ENCODE data around the gene KDM3A.
A peak's percentile ranks its signal among the peaks of the same experiment; 100 is the strongest.

KDM3A gene

DNA sequence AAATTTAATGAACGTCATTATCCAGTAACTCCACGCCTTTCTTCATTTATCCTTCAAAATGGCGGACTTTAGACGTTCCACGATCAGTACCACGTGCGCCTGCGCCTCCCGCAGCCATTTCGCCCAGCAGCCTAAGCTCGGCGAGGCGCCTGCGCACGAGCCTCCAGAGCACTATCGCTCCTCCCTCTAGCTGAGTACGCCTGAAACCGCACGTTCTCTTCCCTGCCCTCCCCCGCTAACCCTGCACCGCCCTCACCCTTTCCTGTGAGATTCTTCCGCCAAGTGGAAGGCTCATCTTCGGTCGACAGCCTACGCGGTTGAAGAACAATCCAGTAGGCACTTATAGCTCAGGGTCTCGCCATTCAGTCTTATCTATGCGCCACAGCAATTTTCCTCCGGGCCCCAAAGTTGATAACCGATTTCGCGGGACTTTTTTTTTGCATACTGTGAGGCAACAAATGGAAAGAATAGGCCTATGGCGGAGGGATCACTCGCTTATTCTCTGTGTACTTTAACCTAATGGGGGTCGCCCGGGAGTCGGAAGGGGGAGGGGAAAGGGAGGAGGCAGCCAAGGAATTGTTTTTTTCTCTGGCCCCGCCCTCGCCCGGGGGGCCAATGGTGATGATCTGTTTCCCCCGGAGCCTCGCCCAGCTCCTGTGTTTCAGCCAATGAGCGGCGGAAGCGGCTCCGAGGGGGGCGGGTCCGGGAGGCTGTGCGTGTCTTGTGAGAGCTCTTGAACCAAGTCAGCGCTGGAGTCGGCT, at the start of gene KDM3A (continued):
- TF ChIP-seq, protein P1, sequence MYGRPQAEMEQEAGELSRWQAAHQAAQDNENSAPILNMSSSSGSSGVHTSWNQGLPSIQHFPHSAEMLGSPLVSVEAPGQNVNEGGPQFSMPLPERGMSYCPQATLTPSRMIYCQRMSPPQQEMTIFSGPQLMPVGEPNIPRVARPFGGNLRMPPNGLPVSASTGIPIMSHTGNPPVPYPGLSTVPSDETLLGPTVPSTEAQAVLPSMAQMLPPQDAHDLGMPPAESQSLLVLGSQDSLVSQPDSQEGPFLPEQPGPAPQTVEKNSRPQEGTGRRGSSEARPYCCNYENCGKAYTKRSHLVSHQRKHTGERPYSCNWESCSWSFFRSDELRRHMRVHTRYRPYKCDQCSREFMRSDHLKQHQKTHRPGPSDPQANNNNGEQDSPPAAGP (tag by site-specific recombination; IDR thresholded peaks at IDR 0.05) = peak; percentile 93
- TF ChIP-seq ZNF146 (tag by site-specific recombination; IDR thresholded peaks at IDR 0.05) (peak; percentile 51; the same call in 1 of the 2 replicates), ZFHX2 (tag by site-specific recombination; conservative IDR thresholded peaks at IDR 0.05) (peak; percentile 97), ZNF157 (tag by site-specific recombination; IDR thresholded peaks at IDR 0.05) (no peak), YY2 (tag by site-specific recombination; IDR thresholded peaks at IDR 0.05) (peak; percentile 76; the same call in 1 of the 2 replicates), KLF9 (tag by site-specific recombination; IDR thresholded peaks at IDR 0.05; ENCODE audit: low read depth) (peak; percentile 77), ZSCAN30 (tag by site-specific recombination; IDR thresholded peaks at IDR 0.05) (peak; percentile 81), ZNF37A (tag by site-specific recombination; IDR thresholded peaks at IDR 0.05) (no peak), ZNF19 (tag by site-specific recombination; IDR thresholded peaks at IDR 0.05; ENCODE audit: low read depth) (no peak), ZNF561 (tag by site-specific recombination; IDR thresholded peaks at IDR 0.05; ENCODE audit: borderline replicate concordance) (peak; percentile 99), ZNF624 (tag by site-specific recombination; IDR thresholded peaks at IDR 0.05) (peak; percentile 69; the same call in 1 of the 2 replicates), EGR2 (tag by site-specific recombination; IDR thresholded peaks at IDR 0.05; ENCODE audit: low read depth) (peak; percentile 90), ZNF335 (tag by site-specific recombination; conservative IDR thresholded peaks at IDR 0.05) (peak; percentile 59), OVOL3 (tag by site-specific recombination; IDR thresholded peaks at IDR 0.05) (peak; percentile 66; the same call in 1 of the 2 replicates), SETDB1 (IDR thresholded peaks at IDR 0.05; ENCODE audit: insufficient read length, low read length) (peak; percentile 83), ZNF623 (tag by site-specific recombination; IDR thresholded peaks at IDR 0.05) (peak; percentile 44; the same call in 1 of the 2 replicates), ZNF223 (tag by site-specific recombination; IDR thresholded peaks at IDR 0.05) (0 out of 2 replicates have a peak, but pooled peaks have one; percentile 38), ZNF777 (tag by site-specific recombination; IDR thresholded peaks at IDR 0.05; ENCODE audit: borderline replicate concordance) (0 out of 2 replicates have a peak, but pooled peaks have one; percentile 39), KLF16 (tag by site-specific recombination; IDR thresholded peaks at IDR 0.05) (peak; percentile 97), ZFP3 (tag by site-specific recombination; IDR thresholded peaks at IDR 0.05; ENCODE audit: low read depth) (no peak), ZBTB20 (tag by site-specific recombination; IDR thresholded peaks at IDR 0.05) (peak; percentile 84), ZNF664 (tag by site-specific recombination; IDR thresholded peaks at IDR 0.05) (peak; percentile 76)
- TF ChIP-seq, protein P2, sequence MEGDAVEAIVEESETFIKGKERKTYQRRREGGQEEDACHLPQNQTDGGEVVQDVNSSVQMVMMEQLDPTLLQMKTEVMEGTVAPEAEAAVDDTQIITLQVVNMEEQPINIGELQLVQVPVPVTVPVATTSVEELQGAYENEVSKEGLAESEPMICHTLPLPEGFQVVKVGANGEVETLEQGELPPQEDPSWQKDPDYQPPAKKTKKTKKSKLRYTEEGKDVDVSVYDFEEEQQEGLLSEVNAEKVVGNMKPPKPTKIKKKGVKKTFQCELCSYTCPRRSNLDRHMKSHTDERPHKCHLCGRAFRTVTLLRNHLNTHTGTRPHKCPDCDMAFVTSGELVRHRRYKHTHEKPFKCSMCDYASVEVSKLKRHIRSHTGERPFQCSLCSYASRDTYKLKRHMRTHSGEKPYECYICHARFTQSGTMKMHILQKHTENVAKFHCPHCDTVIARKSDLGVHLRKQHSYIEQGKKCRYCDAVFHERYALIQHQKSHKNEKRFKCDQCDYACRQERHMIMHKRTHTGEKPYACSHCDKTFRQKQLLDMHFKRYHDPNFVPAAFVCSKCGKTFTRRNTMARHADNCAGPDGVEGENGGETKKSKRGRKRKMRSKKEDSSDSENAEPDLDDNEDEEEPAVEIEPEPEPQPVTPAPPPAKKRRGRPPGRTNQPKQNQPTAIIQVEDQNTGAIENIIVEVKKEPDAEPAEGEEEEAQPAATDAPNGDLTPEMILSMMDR (tag by site-specific recombination; IDR thresholded peaks at IDR 0.05) = peak; percentile 28; the same call in 1 of the 2 replicates
- TF ChIP-seq, protein P3, sequence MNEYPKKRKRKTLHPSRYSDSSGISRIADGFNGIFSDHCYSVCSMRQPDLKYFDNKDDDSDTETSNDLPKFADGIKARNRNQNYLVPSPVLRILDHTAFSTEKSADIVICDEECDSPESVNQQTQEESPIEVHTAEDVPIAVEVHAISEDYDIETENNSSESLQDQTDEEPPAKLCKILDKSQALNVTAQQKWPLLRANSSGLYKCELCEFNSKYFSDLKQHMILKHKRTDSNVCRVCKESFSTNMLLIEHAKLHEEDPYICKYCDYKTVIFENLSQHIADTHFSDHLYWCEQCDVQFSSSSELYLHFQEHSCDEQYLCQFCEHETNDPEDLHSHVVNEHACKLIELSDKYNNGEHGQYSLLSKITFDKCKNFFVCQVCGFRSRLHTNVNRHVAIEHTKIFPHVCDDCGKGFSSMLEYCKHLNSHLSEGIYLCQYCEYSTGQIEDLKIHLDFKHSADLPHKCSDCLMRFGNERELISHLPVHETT (tag by site-specific recombination; IDR thresholded peaks at IDR 0.05) = peak; percentile 94
- TF ChIP-seq, protein P4, sequence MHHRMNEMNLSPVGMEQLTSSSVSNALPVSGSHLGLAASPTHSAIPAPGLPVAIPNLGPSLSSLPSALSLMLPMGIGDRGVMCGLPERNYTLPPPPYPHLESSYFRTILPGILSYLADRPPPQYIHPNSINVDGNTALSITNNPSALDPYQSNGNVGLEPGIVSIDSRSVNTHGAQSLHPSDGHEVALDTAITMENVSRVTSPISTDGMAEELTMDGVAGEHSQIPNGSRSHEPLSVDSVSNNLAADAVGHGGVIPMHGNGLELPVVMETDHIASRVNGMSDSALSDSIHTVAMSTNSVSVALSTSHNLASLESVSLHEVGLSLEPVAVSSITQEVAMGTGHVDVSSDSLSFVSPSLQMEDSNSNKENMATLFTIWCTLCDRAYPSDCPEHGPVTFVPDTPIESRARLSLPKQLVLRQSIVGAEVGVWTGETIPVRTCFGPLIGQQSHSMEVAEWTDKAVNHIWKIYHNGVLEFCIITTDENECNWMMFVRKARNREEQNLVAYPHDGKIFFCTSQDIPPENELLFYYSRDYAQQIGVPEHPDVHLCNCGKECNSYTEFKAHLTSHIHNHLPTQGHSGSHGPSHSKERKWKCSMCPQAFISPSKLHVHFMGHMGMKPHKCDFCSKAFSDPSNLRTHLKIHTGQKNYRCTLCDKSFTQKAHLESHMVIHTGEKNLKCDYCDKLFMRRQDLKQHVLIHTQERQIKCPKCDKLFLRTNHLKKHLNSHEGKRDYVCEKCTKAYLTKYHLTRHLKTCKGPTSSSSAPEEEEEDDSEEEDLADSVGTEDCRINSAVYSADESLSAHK (tag by site-specific recombination; IDR thresholded peaks at IDR 0.05) = peak; percentile 87
- TF ChIP-seq, protein P5, sequence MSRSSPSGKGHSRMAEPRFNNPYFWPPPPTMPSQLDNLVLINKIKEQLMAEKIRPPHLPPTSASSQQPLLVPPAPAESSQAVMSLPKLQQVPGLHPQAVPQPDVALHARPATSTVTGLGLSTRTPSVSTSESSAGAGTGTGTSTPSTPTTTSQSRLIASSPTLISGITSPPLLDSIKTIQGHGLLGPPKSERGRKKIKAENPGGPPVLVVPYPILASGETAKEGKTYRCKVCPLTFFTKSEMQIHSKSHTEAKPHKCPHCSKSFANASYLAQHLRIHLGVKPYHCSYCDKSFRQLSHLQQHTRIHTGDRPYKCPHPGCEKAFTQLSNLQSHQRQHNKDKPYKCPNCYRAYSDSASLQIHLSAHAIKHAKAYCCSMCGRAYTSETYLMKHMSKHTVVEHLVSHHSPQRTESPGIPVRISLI (tag by site-specific recombination; IDR thresholded peaks at IDR 0.05) = peak; percentile 98
- TF ChIP-seq, protein P6, sequence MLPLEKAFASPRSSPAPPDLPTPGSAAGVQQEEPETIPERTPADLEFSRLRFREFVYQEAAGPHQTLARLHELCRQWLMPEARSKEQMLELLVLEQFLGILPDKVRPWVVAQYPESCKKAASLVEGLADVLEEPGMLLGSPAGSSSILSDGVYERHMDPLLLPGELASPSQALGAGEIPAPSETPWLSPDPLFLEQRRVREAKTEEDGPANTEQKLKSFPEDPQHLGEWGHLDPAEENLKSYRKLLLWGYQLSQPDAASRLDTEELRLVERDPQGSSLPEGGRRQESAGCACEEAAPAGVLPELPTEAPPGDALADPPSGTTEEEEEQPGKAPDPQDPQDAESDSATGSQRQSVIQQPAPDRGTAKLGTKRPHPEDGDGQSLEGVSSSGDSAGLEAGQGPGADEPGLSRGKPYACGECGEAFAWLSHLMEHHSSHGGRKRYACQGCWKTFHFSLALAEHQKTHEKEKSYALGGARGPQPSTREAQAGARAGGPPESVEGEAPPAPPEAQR (tag by site-specific recombination; IDR thresholded peaks at IDR 0.05) = peak; percentile 92
- TF ChIP-seq, protein P7, sequence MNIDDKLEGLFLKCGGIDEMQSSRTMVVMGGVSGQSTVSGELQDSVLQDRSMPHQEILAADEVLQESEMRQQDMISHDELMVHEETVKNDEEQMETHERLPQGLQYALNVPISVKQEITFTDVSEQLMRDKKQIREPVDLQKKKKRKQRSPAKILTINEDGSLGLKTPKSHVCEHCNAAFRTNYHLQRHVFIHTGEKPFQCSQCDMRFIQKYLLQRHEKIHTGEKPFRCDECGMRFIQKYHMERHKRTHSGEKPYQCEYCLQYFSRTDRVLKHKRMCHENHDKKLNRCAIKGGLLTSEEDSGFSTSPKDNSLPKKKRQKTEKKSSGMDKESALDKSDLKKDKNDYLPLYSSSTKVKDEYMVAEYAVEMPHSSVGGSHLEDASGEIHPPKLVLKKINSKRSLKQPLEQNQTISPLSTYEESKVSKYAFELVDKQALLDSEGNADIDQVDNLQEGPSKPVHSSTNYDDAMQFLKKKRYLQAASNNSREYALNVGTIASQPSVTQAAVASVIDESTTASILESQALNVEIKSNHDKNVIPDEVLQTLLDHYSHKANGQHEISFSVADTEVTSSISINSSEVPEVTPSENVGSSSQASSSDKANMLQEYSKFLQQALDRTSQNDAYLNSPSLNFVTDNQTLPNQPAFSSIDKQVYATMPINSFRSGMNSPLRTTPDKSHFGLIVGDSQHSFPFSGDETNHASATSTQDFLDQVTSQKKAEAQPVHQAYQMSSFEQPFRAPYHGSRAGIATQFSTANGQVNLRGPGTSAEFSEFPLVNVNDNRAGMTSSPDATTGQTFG (tag by site-specific recombination; IDR thresholded peaks at IDR 0.05; ENCODE audit: borderline replicate concordance) = peak; percentile 84; the same call in 1 of the 2 replicates

All from HEK293 (cell line).